NCI-H1436 treated with DMSO at 0.1 percent for 48 hours (cell line): ENCODE results near the gene MYCL.
"Not testable (repeated sequence)": the region's sequence is repeated elsewhere in the genome, so short reads cannot be mapped to it uniquely, and the experiment has no call there.

Experiments
- DNase-seq: peaks from one replicate; lab custom pipeline; 2025; lab: John Stamatoyannopoulos, UW

MYCL gene

DNA sequence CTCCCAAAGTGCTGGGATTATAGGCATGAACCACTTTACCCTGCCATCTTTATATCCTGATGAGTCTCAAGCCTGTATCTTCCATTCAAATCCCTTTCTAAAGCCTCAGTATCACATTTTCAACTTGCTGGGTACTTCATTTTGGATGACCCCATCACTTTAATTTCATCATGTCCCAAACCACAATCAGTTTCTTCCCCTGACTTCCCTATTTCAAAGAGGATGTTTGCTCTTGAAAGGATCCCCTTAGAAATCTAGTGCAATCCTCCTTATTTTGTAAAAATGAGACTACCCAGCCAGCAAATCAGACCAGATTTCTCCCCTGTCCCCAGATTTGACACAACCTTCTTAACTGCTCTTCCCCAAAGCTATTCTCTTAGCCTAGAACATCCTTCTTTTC lies 11.4 kb downstream of the MYCL start:
- DNase-seq: no peak

DNA sequence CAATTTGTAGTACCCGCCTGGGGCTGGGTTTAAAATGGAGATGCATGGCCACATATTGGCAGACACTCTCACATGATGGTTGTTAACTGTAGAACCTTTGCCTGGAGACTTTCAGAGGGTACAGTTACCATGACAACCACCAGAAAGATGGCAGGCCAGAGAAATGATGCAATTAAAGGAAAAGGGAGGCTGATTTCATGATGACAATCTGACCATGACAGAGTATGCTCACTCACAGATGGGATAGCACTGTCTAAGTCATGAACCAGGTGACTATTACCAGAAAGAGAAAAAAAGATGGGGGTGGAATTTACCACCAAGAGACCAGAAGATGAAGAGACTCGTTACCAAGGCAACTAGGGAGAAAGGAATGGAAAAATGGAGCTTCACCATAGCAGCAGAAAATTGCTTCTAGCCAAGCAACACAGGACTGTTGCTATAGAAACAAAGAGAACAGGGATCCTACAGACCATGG lies 14.9 kb downstream of the MYCL start:
- no peak for DNase-seq

DNA sequence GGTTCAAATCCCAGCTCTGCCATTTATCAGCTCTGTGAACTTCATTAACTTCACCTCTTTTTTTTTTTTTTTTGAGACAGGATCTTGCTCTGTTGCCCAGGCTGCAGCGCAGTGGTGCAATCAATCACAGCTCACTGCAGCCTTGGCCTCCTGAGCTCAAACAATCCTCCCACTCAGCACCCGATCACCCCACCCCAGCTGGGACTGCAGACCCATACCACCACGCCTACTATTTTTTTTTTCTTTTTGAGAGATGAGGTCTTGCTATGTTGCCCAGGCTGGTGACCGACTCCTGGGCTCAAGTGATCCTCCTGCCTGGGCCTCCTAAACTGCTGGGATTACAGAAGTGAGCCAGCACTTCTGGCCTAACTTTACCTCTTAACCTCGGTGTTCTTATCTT lies 16.2 kb downstream of the MYCL start:
- DNase-seq: no peak

DNA sequence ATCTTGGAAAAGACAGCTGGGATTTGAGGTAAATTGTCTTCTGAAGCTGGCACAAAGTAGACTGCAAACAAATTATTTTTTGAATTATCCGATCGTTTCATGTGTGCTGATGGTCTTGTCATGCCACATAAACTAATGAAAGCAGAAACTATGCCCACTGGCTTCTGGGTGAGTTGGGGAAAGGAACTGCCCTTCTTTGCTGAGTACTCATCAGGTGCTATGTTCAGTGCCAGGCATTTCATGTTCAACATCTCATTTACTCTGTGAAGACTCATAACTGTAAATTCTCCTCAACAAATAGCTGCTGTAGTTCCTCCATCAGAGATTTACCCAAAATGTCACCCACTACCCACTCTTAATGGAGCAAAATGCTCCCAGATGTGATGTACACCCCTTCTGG lies 19.6 kb downstream of the MYCL start:
- no peak for DNase-seq

DNA sequence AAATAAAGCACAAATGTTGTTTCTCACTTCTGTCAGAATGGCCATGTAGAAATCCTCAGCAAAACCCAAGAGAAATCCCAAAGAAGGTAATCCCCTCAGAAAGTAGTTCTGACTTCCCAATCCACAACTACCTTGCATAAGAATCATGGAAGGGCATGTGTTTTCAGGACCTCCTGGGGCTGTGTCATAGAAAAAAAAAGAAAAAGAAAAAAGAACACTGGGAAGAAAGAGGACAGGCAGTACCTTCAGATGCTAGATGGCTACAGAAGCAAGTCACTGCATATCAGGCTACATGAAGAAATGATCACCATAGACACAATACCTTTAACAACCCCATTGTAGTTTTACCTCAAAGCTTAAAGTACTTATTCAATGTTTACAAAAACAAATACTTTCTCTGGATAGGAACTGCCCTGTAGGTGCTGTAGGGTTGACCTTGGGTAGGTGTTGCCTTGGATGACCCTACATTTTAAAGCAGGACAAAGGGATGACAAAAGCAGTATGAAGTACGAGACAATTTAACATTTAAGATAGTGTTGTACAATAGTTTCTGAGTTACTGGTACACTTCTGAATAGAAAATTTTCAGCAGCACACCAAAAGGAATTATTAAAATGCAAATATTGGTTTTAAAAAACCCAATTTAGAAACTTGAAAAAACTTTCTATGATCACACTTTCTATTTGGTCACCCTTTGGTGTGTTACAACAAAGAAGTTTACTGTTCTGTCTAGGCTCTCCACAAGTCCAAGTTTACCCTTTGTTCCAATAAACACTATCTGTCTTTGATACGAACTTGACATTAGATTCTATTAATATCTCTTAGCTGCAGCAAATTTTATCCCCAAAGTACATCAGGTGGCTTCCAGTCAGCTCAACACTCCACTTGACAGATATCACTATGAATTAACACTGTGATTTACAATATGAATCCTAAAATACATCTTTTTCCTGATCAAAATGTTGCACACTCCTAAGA lies 23.4 kb downstream of the MYCL start:
- DNase-seq: no peak

DNA sequence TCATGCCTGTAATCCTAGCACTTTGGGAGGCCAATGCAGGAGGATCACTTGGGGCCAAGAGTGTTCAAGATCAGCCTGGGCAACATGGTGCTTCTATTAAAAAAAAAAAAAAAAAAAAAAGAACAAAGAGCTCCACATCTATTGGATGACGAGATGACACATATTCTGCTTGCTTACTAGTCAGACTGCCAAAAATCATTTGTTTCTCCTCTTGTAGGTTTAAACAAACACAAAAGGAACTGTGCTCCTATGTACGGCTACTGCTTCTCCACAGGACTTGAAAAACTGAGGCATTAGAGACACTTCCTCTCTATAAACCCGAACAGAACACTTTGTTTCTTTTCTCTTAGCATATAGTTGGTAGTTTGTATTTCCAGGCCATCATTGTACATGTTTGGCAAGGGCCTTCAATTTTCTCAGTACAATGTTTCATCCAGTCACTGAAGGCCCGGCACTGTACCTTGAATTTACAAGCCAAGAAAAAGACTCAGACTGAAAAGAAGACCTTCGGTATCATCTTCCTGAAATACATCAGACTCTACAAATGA lies 24.4 kb downstream of the MYCL start:
- DNase-seq: no peak

DNA sequence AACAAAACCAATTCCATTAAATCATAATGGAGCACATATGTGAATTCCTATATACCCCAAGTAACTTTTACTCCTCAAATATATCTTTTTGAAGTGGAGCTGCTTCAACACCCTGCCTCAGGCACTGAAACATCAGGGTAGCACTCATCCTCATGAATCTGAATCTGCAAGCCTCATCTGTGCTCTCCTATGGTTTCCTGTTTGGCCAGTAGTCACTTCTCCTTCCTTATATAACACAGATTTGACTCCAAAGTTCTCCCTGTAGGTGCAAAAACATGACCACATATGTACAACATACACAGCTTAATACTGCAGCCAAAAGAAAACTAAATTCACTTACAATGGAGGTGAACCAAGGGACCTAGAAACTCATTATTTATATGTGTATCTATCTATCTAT lies 25.6 kb downstream of the MYCL start:
- DNase-seq: no peak

DNA sequence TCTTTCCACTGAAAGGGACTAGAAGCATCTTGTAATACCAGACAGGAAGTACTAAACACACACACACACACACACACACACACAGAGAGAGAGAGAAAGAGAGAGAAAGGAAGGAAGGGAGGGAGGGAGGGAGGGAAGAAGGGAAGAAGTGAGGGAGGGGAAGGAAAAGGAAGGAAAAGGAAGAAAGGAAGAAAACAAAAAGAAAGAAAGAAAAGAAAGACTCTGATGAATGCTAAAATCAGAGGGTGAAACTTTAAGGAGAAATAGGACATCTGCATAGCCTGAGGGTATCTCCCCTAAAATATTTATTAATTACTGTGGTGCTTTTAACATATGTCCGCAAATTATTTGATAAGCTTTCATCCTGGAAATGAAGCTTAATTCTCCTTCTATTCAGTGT lies 29.0 kb downstream of the MYCL start:
- DNase-seq: no peak

DNA sequence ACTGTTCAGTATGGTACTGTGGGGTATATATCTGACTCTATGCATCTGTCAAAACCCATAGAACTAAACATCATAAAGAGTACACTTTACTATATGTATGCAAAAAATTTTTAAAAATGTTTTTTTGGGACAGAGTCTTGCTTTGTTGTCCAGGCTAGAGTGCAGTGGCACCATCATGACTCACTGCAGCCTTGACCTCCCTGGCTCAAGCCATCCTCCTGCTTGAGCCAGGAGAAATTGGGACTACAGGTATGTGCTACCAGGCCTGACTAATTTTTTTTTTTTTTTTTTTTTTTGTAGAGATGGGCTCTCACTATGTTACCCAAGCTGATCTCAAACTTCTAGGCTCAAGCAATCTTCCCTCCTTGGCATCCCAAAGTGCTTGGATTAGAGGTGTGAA lies 29.9 kb downstream of the MYCL start:
- no peak for DNase-seq

DNA sequence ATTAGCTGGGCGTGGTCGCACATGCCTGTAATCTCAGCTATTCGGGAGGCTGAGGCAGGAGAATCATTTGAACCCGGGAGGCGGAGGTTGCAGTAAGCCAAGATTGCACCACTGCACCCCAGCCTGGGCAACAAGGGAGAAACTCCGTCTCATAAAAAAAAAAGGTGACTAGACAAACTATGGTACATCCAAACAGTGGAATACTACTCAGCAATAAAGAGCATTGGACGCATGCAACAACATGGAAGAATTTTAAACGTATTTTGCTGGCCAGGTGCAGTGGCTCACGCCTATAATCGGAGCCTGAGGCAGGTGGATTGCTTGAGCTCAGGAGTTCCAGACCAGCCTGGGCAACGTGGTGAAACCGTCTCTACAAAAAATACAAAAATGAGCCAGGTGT lies 30.7 kb downstream of the MYCL start:
- not testable (repeated sequence) for DNase-seq

DNA sequence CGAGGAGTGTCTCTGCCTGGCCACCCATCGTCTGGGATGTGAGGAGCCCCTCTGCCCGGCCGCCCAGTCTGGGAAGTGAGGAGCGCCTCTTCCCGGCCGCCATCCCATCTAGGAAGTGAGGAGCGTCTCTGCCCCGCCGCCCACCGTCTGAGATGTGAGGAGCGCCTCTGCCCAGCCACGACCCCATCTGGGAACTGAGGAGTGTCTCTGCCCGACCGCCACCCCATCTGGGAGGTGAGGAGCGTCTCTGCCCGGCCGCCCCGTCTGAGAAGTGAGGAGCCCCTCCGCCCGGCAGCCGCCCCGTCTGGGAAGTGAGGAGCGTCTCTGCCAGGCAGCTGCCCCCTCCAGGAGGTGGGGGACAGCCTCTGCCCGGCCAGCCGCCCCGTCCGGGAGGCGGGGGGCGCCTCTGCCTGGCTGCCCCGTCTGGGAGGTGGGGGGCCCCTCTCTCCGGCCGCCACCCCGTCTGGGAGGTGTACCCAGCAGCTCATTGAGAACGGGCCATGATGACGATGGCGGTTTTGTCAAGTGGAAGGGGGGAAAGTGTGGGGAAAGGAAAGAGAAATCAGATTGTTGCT lies 32.1 kb downstream of the MYCL start:
- not testable (repeated sequence) for DNase-seq

DNA sequence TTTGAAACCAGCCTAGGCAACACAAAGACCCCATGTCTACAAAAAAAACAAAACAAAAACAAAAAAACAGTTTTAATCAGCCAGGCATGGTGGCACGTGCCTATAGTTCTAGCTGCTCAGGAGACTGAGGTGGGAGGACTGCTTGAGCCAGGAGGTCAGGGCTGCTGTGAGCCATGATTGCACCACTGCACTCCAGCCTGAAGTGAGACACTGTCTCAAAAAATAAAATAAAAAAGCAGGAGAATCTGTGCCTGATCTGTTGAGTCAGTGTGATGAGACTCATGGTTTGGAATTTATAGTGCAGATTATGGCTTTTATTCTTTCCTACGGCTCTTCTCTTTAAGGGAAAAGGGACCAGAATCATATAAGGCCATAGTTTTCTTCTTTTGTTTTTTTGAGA lies 35.0 kb downstream of the MYCL start:
- no peak for DNase-seq

DNA sequence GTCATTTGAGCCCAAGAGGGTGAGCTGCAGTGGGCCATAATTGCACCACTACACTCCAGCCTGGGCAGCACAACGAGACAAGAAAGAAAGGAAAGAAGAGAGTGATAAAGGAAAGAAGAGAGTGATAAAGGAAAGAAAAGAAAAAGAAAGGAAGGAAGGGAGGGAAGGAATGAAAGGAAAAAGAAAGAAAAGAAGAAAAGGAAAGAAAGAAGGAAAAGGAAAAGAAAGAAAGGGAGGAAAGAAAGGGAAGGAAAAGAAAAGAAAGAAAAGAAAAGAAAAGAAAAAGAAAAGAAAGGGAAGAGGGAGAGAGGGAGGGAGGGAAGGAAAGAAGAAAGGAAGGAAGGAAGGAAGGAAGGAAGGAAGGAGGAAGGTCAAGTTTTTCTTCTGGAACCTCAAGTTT lies 36.0 kb downstream of the MYCL start:
- DNase-seq: no peak

DNA sequence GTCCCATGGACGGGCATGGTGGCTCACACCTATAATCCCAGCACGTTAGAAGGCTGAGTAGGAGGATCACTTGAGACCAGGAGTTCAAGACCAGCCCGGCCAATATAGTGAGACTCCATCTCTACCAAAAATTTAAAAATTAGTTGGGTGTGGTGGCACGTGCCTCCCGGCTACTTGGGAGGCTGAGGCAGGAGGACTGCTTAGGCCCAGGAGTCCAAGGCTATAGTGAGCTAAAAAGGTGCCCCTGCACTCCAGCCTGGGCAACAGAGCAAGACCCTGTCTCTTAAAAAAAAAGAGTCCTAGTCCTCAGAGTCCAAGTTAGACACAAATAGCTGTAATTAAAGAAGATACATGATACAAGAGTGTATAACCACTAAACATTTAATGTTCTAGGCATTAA lies 38.5 kb downstream of the MYCL start:
- DNase-seq: no peak

DNA sequence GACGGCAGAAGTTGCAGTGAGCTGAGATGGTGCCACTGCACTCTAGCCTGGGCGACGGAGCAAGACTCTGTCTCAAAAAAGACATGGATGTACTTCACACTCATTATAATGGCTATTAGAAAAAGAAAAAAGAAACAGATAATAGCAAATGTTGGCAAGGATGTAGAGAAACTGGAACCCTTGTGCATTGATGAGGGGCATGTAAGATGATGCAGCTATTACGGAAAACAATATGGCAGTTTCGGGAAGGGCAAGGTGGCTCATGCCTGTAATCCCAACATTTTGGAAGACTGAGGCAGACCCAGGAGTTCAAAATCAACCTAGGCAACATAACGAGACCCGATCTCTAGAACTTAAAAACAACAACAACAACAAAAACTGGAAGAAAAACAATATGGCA lies 40.7 kb downstream of the MYCL start:
- DNase-seq: no peak

DNA sequence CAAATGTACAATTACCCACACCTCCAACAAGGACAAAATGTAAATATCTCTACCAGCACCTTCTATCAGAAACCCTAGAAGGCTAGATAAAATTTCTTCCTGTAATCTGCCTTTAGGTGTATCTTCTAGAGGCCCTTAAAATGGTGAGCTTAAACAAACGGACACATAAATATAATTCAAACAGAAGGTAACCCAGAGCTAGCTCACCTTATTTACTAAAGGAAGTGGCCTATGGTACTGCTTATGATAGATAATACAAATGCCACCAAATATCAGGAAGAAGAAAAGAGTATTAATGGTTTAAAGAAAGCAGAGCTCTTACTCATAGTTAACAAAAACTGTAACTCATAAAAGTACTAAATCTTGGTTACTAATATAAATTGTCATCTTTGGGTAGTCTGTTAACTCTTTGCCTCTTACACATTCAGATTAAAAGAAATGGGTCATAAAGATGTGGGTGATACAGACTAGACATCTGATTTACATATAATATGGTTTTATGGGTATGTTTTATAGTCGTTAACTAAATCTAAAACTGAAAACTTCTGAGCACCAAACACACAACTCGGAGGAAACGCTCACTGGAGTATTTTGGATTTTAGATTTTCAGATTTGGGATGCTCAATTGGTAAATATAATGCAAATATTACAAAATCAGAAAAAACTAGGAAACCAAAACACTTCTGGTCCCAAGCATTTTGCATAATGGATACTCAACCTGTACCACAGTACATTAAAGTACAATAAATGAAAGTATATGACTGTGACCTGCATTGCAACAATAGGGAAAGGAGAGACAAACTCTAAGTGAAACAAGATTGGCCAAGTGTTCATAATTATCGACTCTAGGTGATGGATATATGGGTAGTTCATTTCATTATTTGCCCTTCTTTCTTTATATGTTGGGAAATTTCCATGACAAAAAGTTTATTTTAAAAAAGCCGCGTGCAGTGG lies 41.6 kb downstream of the MYCL start:
- DNase-seq: no peak

DNA sequence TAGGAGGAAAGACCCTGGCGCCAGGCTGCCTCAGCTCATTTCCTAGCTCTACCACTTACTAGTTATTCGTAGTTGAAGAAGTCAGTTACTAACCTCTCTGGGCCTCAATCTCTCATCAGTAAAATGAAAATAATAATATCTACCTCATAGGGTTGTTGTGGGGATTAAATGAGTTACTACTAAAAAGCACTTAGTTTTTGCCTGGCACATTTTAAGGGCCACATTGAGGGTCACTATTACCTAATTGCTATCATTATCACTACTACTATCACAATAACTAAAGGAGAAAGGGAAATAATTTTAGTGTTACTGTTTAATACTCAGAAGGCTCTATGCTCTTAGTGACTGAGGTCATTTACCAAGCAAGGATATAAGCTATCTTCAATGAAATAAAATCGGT lies 43.4 kb downstream of the MYCL start:
- no peak for DNase-seq

DNA sequence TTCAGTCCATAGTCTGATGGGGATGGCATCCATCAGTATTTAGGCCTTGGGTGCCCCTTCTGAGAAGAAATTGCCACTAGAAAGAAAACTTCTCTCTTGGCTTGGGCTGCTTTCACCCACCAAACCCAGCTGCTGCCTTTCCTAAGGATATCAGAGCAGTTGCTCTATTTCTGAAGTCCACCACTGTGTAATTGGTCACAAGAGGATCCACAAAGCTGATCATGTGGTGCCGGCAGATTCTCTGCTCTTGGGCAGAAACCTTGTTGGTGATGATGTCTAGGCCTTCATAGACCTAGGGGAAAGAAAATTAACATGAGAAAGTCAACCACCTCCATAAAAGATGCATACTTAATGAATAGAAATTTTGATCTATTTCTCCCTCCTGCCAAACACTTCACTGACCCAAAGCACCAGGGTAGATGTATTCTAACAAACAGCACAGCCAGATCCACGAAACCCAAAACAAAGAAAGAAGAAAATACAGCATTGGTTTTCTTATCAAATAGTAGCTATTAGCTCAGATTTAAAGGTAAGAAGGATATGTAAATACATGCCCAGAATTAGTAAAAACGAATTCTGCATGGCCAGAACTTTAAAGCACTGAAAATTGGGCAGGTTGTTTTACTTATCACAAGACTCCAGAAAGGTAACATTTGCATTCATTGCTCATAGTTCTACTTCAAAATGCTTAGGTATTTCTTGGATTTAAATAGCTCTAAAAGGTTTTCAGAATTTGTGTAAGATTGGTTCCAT lies 44.4 kb downstream of the MYCL start:
- no peak for DNase-seq

DNA sequence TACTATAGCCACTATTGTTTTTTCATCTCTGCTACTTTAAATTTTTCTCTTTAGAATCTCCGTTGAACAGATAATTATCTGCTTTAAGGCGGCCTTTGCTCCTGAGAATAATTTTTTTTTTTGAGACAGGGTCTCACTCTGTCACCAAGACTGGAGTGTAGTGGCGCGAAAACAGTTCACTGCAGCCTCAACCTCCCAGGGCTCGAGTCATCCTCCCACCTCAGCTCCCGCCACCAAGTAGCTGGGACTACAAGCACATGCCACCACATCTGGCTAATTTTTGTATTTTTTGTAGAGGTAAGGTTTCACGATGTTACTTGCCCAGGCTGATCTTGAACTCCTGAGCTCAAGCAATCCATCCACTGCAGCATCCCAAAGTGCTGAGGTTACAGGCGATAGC lies 47.0 kb downstream of the MYCL start:
- DNase-seq: no peak

DNA sequence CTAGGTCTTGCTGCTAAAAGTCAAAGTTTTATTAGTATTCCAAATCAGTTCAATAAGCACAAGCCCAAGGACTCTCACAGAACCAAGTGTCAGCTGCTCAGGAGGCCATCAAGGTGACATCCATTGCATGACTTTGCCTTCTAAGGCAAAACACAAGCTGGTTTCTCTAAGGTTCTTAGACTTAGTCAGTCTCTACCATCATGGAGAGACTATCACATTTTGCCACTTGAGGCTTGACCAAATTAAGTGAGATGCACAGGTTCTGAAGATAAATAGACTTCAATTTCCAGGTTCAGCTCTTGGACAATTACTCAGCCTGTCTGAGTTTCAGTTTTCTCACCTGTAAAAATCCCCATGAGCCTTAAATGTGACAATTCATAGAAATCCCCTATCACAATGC lies 47.4 kb downstream of the MYCL start:
- no peak for DNase-seq

DNA sequence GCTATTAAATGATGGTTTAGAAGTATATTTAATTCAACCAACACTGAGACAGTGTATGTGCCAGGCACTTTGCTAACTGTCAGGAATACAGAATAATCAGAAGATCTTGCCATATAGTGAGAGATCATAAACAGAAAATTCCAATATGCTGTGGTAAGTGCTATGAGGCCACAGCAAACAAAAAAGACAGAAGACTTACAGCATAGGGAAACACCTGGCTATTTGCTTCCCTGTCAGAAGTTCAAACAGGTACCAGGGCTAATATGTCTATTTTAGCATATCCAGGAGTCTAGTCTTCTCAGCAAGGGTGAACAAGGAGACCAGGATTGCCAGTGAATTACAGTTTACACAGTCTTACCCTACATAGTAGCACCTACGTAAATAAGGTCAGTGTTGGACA lies 48.8 kb downstream of the MYCL start:
- DNase-seq: no peak
